T-helper 1 cell (primary cell): ENCODE data around the gene DPY19L2.

ENCODE experiments used
- DNase-seq, 5 donors: peaks; one replicate each; pipeline ENCODE4 v3.0.0-alpha.2; 2012 to 2020

The DPY19L2 gene

GRCh38 chr12:63525831-63526230 is 142.5 kb downstream of the DPY19L2 start:
- no peak for DNase-seq

- no peak for DNase-seq
Observed at GRCh38 chr12:63521706-63522105, 146.6 kb downstream of the DPY19L2 start.
